Measurements from ENCODE around the gene PGAP3.

- TF ChIP-seq, protein P1, sequence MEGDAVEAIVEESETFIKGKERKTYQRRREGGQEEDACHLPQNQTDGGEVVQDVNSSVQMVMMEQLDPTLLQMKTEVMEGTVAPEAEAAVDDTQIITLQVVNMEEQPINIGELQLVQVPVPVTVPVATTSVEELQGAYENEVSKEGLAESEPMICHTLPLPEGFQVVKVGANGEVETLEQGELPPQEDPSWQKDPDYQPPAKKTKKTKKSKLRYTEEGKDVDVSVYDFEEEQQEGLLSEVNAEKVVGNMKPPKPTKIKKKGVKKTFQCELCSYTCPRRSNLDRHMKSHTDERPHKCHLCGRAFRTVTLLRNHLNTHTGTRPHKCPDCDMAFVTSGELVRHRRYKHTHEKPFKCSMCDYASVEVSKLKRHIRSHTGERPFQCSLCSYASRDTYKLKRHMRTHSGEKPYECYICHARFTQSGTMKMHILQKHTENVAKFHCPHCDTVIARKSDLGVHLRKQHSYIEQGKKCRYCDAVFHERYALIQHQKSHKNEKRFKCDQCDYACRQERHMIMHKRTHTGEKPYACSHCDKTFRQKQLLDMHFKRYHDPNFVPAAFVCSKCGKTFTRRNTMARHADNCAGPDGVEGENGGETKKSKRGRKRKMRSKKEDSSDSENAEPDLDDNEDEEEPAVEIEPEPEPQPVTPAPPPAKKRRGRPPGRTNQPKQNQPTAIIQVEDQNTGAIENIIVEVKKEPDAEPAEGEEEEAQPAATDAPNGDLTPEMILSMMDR (IDR thresholded peaks at IDR 0.05) = no peak
- TF ChIP-seq POLR2A (IDR thresholded peaks at IDR 0.05) = no peak
Observed at GRCh38 chr17:39655105-39655504, 32.8 kb downstream of the PGAP3 start.

Data from uterus (tissue), 2 donors.